ENCODE data around the gene PDE11A.

Gene PDE11A

DNA sequence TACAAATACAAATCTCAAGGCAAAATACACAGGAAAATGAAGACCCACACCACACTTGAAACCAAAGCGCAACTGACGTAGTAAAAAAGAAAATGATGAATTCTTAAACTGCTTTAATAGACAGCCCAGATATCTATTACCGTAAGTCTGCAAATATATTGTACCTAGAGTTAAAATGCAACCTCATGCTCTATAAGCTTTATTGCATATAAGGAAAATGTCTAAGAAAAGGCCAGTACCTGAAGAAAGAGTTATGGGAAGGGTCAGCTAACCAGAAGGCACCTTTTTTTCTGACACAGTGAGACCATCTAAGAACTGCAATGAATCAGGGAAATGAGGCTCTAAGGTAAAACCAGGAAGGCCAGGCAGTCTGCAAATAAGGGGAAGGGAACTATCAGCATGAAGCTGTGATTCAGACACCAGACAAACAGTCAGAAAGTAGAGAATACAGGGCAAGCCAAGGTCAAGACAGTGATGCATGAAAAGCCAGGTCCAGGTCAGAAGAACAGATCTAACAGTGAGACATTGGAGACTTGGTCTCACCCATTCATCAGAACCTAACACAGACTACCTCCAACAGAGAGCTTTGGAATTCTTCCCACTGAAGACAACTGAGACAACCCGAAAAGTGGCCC, 46.9 kb downstream of the PDE11A start:
- no peaks in the 10 kb centered on the region for H3K36me3 ChIP-seq (ENCODE audit: control insufficient read depth, insufficient read depth, low read length)
- no peak overlapping the region for H3K27ac ChIP-seq (ENCODE audit: low read depth, low read length)
- no peak overlapping the region for H3K9ac ChIP-seq (ENCODE audit: low read length)
- no peak overlapping the region for H3K4me3 ChIP-seq (ENCODE audit: low read length)
- no peaks in the 10 kb centered on the region for H3K27me3 ChIP-seq (ENCODE audit: control insufficient read depth, insufficient read depth, low read length)
- H3K4me1 ChIP-seq (ENCODE audit: control insufficient read depth, insufficient read depth, low read length), result no peaks in the 10 kb centered on the region

DNA sequence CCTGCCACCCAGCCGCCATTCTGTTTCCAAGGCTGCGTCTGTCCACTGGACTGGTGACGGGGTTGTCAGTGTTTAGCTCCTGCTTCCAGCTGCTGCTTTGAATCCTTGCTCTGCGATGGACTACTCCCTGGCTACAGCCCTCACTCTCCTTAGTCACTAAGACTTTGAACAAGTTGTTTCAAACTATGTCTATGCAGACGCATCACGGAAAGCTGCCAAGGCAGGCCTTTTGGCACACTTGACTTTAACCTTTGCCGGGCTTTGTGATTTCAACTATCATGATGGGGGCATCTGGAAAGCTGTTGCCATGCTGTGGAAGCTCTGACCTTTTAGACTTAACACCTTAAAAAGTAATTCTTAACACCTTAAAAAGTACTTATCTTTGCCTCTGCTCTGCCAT, 54.4 kb downstream of the PDE11A start:
- Histone ChIP-seq H3K9ac (ENCODE audit: low read length) (no peak overlapping the region), H3K27ac (ENCODE audit: low read depth, low read length) (no peak overlapping the region), H3K4me3 (ENCODE audit: low read length) (no peak overlapping the region), H3K36me3 (ENCODE audit: control insufficient read depth, insufficient read depth, low read length) (no peaks in the 10 kb centered on the region), H3K27me3 (ENCODE audit: control insufficient read depth, insufficient read depth, low read length) (no peaks in the 10 kb centered on the region), H3K4me1 (ENCODE audit: control insufficient read depth, insufficient read depth, low read length) (no peaks in the 10 kb centered on the region)

DNA sequence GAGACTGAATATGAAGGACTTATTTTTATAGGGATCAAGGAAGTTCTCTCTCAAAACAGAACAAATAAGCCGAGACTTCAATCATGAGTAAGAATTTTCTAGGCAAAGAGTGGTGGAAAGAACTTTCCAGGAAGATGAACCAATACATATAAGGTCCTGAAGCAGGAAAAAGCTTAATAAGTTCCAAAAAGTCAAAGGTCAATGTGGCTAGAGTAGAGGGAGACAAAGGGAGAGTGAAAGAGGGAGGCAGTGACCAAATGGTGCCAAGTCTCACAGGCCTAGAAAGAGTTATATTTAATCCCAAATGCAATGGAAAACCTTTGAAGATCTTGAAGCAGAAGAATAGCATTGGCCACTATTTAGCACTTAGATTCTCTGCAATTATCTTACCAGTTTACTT, 56.0 kb downstream of the PDE11A start:
- Histone ChIP-seq H3K27ac (ENCODE audit: low read depth, low read length) (no peak overlapping the region), H3K36me3 (ENCODE audit: control insufficient read depth, insufficient read depth, low read length) (no peaks in the 10 kb centered on the region), H3K4me1 (ENCODE audit: control insufficient read depth, insufficient read depth, low read length) (no peaks in the 10 kb centered on the region), H3K27me3 (ENCODE audit: control insufficient read depth, insufficient read depth, low read length) (no peaks in the 10 kb centered on the region), H3K9ac (ENCODE audit: low read length) (no peak overlapping the region), H3K4me3 (ENCODE audit: low read length) (no peak overlapping the region)

DNA sequence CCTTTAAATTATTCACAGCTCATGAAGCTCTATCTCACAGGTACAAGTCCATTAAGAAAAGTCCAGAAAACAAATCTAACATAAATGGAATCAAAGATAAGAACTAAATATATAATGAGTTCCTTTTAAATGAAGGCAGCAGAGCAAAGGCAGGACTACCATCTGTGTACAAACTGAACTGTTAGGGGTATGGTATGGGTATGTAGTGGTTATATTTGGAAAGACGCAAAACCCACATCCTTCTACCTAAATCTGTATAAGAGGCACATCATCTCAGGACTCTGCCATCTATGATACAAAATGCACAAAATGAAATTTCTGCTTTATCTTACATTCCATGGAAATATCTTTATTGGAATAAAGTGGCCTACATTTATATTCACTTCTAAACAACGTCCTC, 59.9 kb downstream of the PDE11A start:
- Histone ChIP-seq H3K4me1 (ENCODE audit: control insufficient read depth, insufficient read depth, low read length) (no peaks in the 10 kb centered on the region), H3K36me3 (ENCODE audit: control insufficient read depth, insufficient read depth, low read length) (no peaks in the 10 kb centered on the region), H3K4me3 (ENCODE audit: low read length) (no peak overlapping the region), H3K27ac (ENCODE audit: low read depth, low read length) (no peak overlapping the region), H3K27me3 (ENCODE audit: control insufficient read depth, insufficient read depth, low read length) (no peaks in the 10 kb centered on the region), H3K9ac (ENCODE audit: low read length) (no peak overlapping the region)

DNA sequence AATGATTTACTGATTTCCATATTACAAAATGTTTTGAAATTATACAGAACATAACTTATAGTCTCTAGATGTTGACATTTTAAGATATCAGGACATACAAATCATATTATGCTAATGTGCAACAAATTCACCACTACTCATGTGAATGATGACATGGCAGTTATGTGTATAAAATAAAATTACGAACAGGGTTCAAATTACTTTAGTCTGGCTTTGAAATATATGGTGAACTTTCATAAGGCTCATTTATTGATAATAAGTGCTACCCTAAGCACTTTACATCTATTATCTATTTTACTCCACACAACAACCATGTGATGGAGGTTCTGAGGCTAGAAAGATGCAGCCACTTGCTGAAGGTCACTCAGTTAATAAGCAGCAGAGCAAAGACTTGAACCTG, 62.8 kb downstream of the PDE11A start:
- no peaks in the 10 kb centered on the region for H3K36me3 ChIP-seq (ENCODE audit: control insufficient read depth, insufficient read depth, low read length)
- H3K4me1 ChIP-seq (ENCODE audit: control insufficient read depth, insufficient read depth, low read length), result no peaks in the 10 kb centered on the region
- no peak overlapping the region for H3K9ac ChIP-seq (ENCODE audit: low read length)
- no peaks in the 10 kb centered on the region for H3K27me3 ChIP-seq (ENCODE audit: control insufficient read depth, insufficient read depth, low read length)
- H3K4me3 ChIP-seq (ENCODE audit: low read length), result no peak overlapping the region
- H3K27ac ChIP-seq (ENCODE audit: low read depth, low read length), result no peak overlapping the region

DNA sequence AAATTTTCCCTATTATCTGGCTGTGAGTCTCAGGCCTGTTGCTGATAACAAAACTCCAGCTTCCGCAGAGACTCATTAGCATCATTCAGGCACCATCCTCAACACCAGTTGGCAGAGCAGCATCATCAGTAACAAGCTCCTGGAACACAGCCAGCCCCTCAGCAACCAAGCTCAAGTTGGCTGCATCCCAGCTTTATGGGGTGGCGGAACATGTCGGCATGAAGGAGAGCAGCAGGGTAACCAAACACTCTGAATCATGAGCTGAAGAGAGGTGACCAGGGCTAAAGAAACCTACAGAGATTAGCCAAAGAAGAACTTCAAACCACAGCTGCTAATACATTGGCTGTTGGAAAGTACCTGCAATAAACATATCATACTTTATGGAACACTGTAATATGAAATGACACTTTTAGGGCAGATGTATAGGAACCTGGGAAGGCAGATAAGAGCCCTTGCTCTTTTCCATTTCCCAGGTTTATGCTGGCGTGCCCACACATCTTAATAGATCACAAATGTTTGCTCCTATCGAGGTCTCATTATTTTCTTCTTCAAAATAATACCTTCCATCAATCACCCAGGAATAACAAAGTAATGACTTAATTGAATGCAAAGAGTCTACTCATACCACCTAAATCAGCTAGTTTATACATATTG, 63.8 kb downstream of the PDE11A start:
- Histone ChIP-seq H3K4me1 (ENCODE audit: control insufficient read depth, insufficient read depth, low read length) (no peaks in the 10 kb centered on the region), H3K4me3 (ENCODE audit: low read length) (no peak overlapping the region), H3K27ac (ENCODE audit: low read depth, low read length) (no peak overlapping the region), H3K27me3 (ENCODE audit: control insufficient read depth, insufficient read depth, low read length) (no peaks in the 10 kb centered on the region), H3K9ac (ENCODE audit: low read length) (no peak overlapping the region), H3K36me3 (ENCODE audit: control insufficient read depth, insufficient read depth, low read length) (no peaks in the 10 kb centered on the region)

DNA sequence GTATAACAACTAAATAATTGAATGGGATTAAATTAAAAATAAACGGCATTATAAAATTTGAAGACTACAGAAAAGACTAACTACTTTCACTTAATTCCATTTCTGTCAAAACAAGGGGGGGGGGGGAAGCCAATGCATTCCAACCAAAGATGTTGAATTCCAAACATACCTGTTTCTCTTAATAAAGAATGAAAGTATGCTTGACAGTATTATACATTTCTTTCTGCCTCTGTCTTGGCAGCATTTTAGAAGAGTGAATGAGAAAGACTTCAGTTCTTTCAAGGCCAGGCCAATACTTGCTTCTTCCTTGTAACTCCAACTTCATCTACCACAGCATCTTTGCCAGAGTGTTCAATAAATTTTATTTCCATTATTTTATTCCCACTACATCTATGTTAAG, 65.9 kb downstream of the PDE11A start:
- H3K9ac ChIP-seq (ENCODE audit: low read length), result no peak overlapping the region
- no peak overlapping the region for H3K4me3 ChIP-seq (ENCODE audit: low read length)
- no peak overlapping the region for H3K27ac ChIP-seq (ENCODE audit: low read depth, low read length)
- no peaks in the 10 kb centered on the region for H3K27me3 ChIP-seq (ENCODE audit: control insufficient read depth, insufficient read depth, low read length)
- H3K4me1 ChIP-seq (ENCODE audit: control insufficient read depth, insufficient read depth, low read length), result no peaks in the 10 kb centered on the region
- no peaks in the 10 kb centered on the region for H3K36me3 ChIP-seq (ENCODE audit: control insufficient read depth, insufficient read depth, low read length)

DNA sequence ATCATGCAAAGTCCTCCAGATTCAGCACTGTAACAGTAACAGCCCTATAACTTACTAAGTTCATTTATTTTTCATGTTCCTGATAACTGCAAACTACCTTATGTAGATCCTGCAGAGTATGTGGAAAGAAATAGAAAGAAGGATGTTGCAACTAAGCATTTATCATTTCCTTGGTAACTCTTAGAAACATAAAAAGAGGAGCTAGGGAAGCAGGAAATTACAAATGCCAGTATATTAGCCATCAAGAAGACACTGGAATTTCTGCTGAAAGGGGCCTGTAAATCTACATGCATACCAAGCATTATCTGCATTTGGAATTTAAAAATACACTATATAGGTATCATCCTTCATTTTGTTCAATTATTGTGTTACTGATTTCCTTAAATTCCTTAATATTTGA, 66.8 kb downstream of the PDE11A start:
- Histone ChIP-seq H3K36me3 (ENCODE audit: control insufficient read depth, insufficient read depth, low read length) (no peaks in the 10 kb centered on the region), H3K4me1 (ENCODE audit: control insufficient read depth, insufficient read depth, low read length) (no peaks in the 10 kb centered on the region), H3K4me3 (ENCODE audit: low read length) (no peak overlapping the region), H3K27ac (ENCODE audit: low read depth, low read length) (no peak overlapping the region), H3K9ac (ENCODE audit: low read length) (no peak overlapping the region), H3K27me3 (ENCODE audit: control insufficient read depth, insufficient read depth, low read length) (no peaks in the 10 kb centered on the region)

DNA sequence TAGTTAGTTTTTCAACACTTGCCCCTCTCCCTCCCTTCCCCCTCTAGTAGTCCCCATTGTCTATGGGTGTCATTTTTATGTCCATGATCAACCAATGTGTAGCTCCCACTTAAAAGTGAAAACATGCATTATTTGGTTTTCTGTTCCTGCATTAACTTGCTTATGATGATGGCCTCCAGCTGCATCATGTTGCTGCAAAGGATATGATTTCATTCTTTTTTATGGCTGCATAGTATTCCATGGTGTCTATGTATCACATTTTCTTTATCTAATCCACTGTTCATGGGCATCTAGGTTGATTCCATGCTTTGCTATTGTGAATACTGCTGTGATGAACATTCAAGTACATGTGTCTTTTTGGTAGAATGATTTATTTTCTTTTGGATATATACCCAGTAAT, 70.5 kb downstream of the PDE11A start:
- Histone ChIP-seq H3K4me1 (ENCODE audit: control insufficient read depth, insufficient read depth, low read length) (no peaks in the 10 kb centered on the region), H3K27ac (ENCODE audit: low read depth, low read length) (no peak overlapping the region), H3K36me3 (ENCODE audit: control insufficient read depth, insufficient read depth, low read length) (no peaks in the 10 kb centered on the region), H3K27me3 (ENCODE audit: control insufficient read depth, insufficient read depth, low read length) (no peaks in the 10 kb centered on the region), H3K4me3 (ENCODE audit: low read length) (no peak overlapping the region), H3K9ac (ENCODE audit: low read length) (no peak overlapping the region)

DNA sequence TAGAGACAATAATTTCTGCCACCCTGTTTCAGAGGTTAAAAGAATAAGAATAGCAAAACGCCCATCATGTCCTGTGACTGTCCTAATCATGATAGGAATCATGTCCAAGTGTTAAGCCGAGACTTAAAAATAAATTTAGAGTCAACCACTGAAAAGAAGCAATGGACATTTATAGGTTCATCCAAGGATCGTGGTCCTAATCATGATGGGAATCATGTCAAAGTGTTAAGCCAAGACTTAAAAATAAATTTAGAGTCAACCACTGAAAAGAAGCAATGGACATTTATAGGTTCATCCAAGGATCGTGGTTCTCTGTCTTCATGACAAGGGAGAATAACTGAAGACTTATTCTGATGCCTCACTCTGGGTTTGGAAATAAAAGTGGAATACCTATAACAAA, 73.6 kb downstream of the PDE11A start:
- no peak overlapping the region for H3K4me3 ChIP-seq (ENCODE audit: low read length)
- no peak overlapping the region for H3K9ac ChIP-seq (ENCODE audit: low read length)
- no peaks in the 10 kb centered on the region for H3K27me3 ChIP-seq (ENCODE audit: control insufficient read depth, insufficient read depth, low read length)
- no peaks in the 10 kb centered on the region for H3K4me1 ChIP-seq (ENCODE audit: control insufficient read depth, insufficient read depth, low read length)
- no peak overlapping the region for H3K27ac ChIP-seq (ENCODE audit: low read depth, low read length)
- no peaks in the 10 kb centered on the region for H3K36me3 ChIP-seq (ENCODE audit: control insufficient read depth, insufficient read depth, low read length)

DNA sequence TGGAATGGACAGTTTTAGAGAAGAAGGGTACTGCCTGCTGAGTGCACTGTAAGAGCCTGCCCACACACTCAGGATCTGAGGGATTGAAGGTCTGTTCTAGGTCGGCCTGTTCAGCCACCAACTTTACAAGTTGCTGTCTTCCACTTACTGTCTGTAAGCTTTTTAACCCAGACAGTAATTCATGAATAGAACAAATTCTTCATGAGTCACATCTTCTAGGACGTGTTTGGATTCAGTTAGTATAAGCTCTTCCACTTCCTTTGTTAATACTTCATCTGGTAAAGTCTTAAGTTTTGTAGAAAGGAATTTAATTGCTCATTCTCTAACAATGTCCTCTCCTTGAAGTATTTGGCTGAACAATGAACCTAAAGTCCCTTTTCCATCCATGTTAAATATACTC, 74.6 kb downstream of the PDE11A start:
- H3K9ac ChIP-seq (ENCODE audit: low read length), result no peak overlapping the region
- H3K36me3 ChIP-seq (ENCODE audit: control insufficient read depth, insufficient read depth, low read length), result no peaks in the 10 kb centered on the region
- no peaks in the 10 kb centered on the region for H3K4me1 ChIP-seq (ENCODE audit: control insufficient read depth, insufficient read depth, low read length)
- no peaks in the 10 kb centered on the region for H3K27me3 ChIP-seq (ENCODE audit: control insufficient read depth, insufficient read depth, low read length)
- H3K4me3 ChIP-seq (ENCODE audit: low read length), result no peak overlapping the region
- no peak overlapping the region for H3K27ac ChIP-seq (ENCODE audit: low read depth, low read length)

DNA sequence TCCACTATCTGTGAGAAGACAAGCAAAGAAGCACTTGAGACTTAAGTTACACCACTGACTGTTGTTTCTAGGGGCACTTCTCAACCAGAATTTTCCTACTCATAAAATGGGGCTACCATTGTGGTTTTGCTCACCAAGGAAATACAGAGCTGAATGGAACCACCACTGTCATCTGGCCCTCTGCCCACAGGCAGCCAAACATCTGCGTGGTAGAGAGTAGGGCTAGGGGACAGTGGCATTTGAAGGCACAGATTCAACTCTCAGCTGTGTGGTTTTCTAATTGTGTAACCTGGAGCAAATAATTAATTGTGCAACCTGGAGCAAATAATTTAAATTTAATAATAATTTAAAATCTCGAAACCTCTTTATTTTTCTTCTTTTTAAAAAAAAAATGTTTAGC, 79.6 kb downstream of the PDE11A start:
- H3K4me1 ChIP-seq (ENCODE audit: control insufficient read depth, insufficient read depth, low read length), result no peaks in the 10 kb centered on the region
- H3K27ac ChIP-seq (ENCODE audit: low read depth, low read length), result no peak overlapping the region
- H3K27me3 ChIP-seq (ENCODE audit: control insufficient read depth, insufficient read depth, low read length), result no peaks in the 10 kb centered on the region
- no peaks in the 10 kb centered on the region for H3K36me3 ChIP-seq (ENCODE audit: control insufficient read depth, insufficient read depth, low read length)
- H3K9ac ChIP-seq (ENCODE audit: low read length), result no peak overlapping the region
- no peak overlapping the region for H3K4me3 ChIP-seq (ENCODE audit: low read length)

Measured in rectal smooth muscle tissue (tissue), 1 donor.